ENCODE data around the gene PP2D1.
"Not testable (repeated sequence)": the region's sequence is repeated elsewhere in the genome, so short reads cannot be mapped to it uniquely, and the experiment has no call there.

The PP2D1 gene

GRCh38 chr3:20012164-20012563, at the start of gene PP2D1:
Gene PP2D1, minus strand, starts transcription at chr3:20012264. Its CDS starts 192 bp downstream, at chr3:20012072.
- no peak for DNase-seq (ENCODE audit: low read depth)

GRCh38 chr3:20060974-20061685, 49.1 kb upstream of the PP2D1 start:
- DNase-seq (ENCODE audit: low read depth), result no peak

- DNase-seq (ENCODE audit: low read depth), result no peak
Observed at GRCh38 chr3:20059929-20060328, 47.9 kb upstream of the PP2D1 start.

GRCh38 chr3:20057612-20058180, 45.6 kb upstream of the PP2D1 start:
- DNase-seq (ENCODE audit: low read depth), result no peak

- DNase-seq (ENCODE audit: low read depth), result no peak
Observed at GRCh38 chr3:20056725-20057611, 44.9 kb upstream of the PP2D1 start.

GRCh38 chr3:20055842-20056241, 43.8 kb upstream of the PP2D1 start:
- DNase-seq (ENCODE audit: low read depth), result no peak

GRCh38 chr3:20055020-20055775, 43.1 kb upstream of the PP2D1 start:
- no peak for DNase-seq (ENCODE audit: low read depth)

GRCh38 chr3:20054549-20054987, 42.5 kb upstream of the PP2D1 start:
- DNase-seq (ENCODE audit: low read depth), result peak; percentile 39

GRCh38 chr3:20052851-20053250, 40.8 kb upstream of the PP2D1 start:
- no peak for DNase-seq (ENCODE audit: low read depth)

GRCh38 chr3:20051123-20051806, 39.2 kb upstream of the PP2D1 start:
- no peak for DNase-seq (ENCODE audit: low read depth)

- DNase-seq (ENCODE audit: low read depth), result no peak
Observed at GRCh38 chr3:20047976-20048883, 36.2 kb upstream of the PP2D1 start.

- DNase-seq (ENCODE audit: low read depth), result no peak
Observed at GRCh38 chr3:20047341-20047779, 35.3 kb upstream of the PP2D1 start.

GRCh38 chr3:20046556-20046955, 34.5 kb upstream of the PP2D1 start:
- DNase-seq (ENCODE audit: low read depth), result no peak

GRCh38 chr3:20045141-20045540, 33.1 kb upstream of the PP2D1 start:
- not testable (repeated sequence) for DNase-seq (ENCODE audit: low read depth)

- DNase-seq (ENCODE audit: low read depth), result no peak
Observed at GRCh38 chr3:20043825-20044224, 31.8 kb upstream of the PP2D1 start.

- DNase-seq (ENCODE audit: low read depth), result peak; percentile 20
Observed at GRCh38 chr3:20043396-20043795, 31.3 kb upstream of the PP2D1 start.

GRCh38 chr3:20042331-20042730, 30.3 kb upstream of the PP2D1 start:
- DNase-seq (ENCODE audit: low read depth), result no peak

- DNase-seq (ENCODE audit: low read depth), result peak; percentile 54
Observed at GRCh38 chr3:20041197-20041780, 29.2 kb upstream of the PP2D1 start.

- peak; percentile 44 for DNase-seq (ENCODE audit: low read depth)
Observed at GRCh38 chr3:20040548-20041196, 28.6 kb upstream of the PP2D1 start.

Data from stimulated activated CD8-positive, alpha-beta memory T cell treated with anti-CD3 and anti-CD28 coated beads, Interleukin-12 subunit alpha, Interleukin-12 subunit beta, amount 100 ng/mL, for 4 hours (primary cell).